Glutamatergic neuron (in vitro differentiated cells): Measurements from ENCODE around the gene ACAN. TPM values are rescaled to one million over a fixed set of nuclear protein-coding genes. Genes with fewer than 3 reads are reported as not detected.

ENCODE experiments used
- DNase-seq: peaks from one replicate; pipeline ENCODE4 v3.0.0; 2022
- H3K27ac Mint-ChIP-seq: one replicate; pipeline ENCODE4 v1.8.0; 2020; ENCODE audit warnings: mild to moderate bottlenecking, mixed read lengths, inconsistent platforms; ENCODE audit not compliant: unreplicated experiment
- H3K27me3 Mint-ChIP-seq: one replicate; pipeline ENCODE4 v1.8.0; 2020; ENCODE audit warnings: mild to moderate bottlenecking, moderate library complexity, mixed read lengths, inconsistent platforms; ENCODE audit not compliant: unreplicated experiment
- H3K36me3 Mint-ChIP-seq: one replicate; pipeline ENCODE4 v1.8.0; 2020; ENCODE audit warnings: mild to moderate bottlenecking, mixed read lengths, inconsistent platforms; ENCODE audit not compliant: unreplicated experiment
- H3K4me1 Mint-ChIP-seq: one replicate; pipeline ENCODE4 v1.8.0; 2020; ENCODE audit warnings: mild to moderate bottlenecking, low read depth, mixed read lengths, inconsistent platforms; ENCODE audit not compliant: unreplicated experiment
- H3K4me3 Mint-ChIP-seq: one replicate; pipeline ENCODE4 v1.8.0; 2020; ENCODE audit warnings: mild to moderate bottlenecking, mixed read lengths, inconsistent platforms; ENCODE audit not compliant: unreplicated experiment
- H3K9me3 Mint-ChIP-seq: one replicate; pipeline ENCODE4 v1.8.0; 2020; ENCODE audit warnings: mild to moderate bottlenecking, moderate library complexity, mixed read lengths, inconsistent platforms; ENCODE audit not compliant: unreplicated experiment
- total RNA-seq: library from RNA; stranded (reverse); fragmentation: NEBNext Ultra II Directional; extraction: Animal tissue kit (Norgen Biotek cat#: 25700); gene quantifications from one replicate; pipeline ENCODE4 v1.2.1, GENCODE V29; 2021; ENCODE audit not compliant: unreplicated experiment
- TF ChIP-seq, protein P1 (sequence below): fragments of 200-600 bp; sonication (generic); IDR thresholded peaks from one replicate; pipeline ENCODE4 v1.5.0; 2021; ENCODE audit not compliant: partially characterized antibody, unreplicated experiment

ACAN gene
- total RNA-seq, 1 donor from 2014 or later: 0.05 TPM

DNA sequence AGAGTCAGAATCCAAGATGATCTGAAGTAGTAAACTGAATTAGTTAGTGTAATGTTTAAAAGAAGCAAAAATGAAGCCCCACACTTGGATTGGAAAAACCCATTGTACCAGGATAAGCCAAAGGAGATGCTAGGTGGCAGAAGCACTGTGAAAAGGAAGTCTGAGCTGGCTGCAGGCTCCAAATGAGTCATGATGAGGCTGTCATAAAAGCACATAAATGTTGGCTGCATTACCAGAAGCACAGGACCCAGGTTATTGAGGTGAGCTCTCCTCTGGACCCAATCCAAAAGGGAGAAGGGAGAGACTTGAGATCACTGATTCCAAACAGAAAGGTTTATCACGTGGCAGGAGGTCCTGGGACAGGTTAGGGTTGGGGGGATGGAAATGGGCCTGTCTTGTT is 3.2 kb upstream of the ACAN start:
- DNase-seq: no peak
- no peaks in the 10 kb centered on the region for H3K36me3 Mint-ChIP-seq
- peaks cover 19% of the 10 kb centered on the region for H3K27me3 Mint-ChIP-seq
- peaks cover 7% of the 10 kb centered on the region for H3K9me3 Mint-ChIP-seq
- TF ChIP-seq, protein P1, sequence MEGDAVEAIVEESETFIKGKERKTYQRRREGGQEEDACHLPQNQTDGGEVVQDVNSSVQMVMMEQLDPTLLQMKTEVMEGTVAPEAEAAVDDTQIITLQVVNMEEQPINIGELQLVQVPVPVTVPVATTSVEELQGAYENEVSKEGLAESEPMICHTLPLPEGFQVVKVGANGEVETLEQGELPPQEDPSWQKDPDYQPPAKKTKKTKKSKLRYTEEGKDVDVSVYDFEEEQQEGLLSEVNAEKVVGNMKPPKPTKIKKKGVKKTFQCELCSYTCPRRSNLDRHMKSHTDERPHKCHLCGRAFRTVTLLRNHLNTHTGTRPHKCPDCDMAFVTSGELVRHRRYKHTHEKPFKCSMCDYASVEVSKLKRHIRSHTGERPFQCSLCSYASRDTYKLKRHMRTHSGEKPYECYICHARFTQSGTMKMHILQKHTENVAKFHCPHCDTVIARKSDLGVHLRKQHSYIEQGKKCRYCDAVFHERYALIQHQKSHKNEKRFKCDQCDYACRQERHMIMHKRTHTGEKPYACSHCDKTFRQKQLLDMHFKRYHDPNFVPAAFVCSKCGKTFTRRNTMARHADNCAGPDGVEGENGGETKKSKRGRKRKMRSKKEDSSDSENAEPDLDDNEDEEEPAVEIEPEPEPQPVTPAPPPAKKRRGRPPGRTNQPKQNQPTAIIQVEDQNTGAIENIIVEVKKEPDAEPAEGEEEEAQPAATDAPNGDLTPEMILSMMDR: no peak
- no peak overlapping the region for H3K4me3 Mint-ChIP-seq
- peaks cover 2% of the 10 kb centered on the region for H3K4me1 Mint-ChIP-seq
- H3K27ac Mint-ChIP-seq: no peak overlapping the region

DNA sequence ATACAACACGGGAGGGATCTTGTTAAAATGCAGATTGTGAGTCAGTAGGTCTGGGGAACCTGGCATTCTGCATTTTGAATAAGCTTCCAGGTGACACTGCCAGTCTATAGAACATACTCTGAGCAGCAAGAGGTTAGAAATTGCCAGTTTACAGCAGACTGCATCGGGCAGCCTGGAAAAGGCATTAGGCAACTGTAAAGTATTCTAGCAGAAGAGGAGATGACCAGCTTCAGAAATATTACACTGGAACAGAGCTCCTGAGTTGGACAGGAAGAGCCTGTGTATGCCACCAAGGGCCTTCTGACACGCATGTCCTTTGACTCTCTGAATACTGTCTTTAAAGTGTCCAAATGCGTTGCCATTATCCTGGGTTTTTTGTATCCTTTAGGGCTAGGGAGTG is 2.5 kb upstream of the ACAN start:
- H3K4me3 Mint-ChIP-seq: no peak overlapping the region
- peaks cover 7% of the 10 kb centered on the region for H3K9me3 Mint-ChIP-seq
- no peak for DNase-seq
- H3K36me3 Mint-ChIP-seq: no peaks in the 10 kb centered on the region
- no peak overlapping the region for H3K27ac Mint-ChIP-seq
- H3K4me1 Mint-ChIP-seq: peaks cover 2% of the 10 kb centered on the region
- TF ChIP-seq, protein P1: no peak
- peaks cover 19% of the 10 kb centered on the region for H3K27me3 Mint-ChIP-seq

DNA sequence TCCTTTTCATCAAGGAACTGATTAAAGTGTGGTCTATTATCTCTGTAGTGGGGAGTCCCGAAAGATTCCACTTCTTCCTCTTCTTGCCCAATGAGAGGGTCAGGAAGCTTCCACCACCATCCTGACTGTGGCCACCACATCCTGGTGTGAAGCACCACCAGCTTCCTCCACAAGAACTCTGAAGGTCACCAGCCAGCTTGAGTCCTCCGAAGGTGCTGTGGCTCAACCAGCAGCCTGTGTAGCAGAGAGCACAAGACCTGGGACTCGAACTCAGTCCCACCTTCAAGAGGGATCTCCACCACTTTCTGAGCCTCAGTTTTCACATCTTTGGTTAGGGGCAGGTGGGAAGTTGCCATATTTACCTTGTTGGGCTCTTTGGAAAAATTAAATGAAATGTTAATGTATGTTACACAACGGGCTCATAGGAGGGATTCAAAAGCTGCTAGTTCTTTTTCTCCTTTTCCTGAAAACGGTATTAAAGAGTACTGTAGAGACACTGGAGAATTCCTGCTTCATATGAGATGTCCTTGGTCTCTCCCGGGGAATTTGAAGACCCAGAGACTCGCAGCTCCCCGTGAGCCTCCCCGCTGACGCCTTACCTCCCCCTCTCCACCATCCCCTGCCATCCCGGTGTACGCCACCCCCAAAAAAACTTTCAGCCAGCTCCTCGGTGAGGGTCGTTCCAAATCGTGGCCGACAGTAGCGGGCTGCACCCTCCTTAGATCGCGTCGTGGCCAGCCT is 816 bp upstream of the ACAN start:
- Mint-ChIP-seq H3K27me3 (peaks cover 22% of the 10 kb centered on the region), H3K9me3 (peaks cover 7% of the 10 kb centered on the region), H3K27ac (no peak overlapping the region), H3K4me1 (peaks cover 2% of the 10 kb centered on the region), H3K36me3 (no peaks in the 10 kb centered on the region), H3K4me3 (peak overlapping the region; percentile 94)
- DNase-seq: no peak
- TF ChIP-seq, protein P1: no peak

- peaks cover 2% of the 10 kb centered on the region for H3K4me1 Mint-ChIP-seq
- no peaks in the 10 kb centered on the region for H3K36me3 Mint-ChIP-seq
- peaks cover 7% of the 10 kb centered on the region for H3K9me3 Mint-ChIP-seq
- no peak overlapping the region for H3K27ac Mint-ChIP-seq
- TF ChIP-seq, protein P1: no peak
- peaks cover 22% of the 10 kb centered on the region for H3K27me3 Mint-ChIP-seq
- peak overlapping the region; percentile 94 for H3K4me3 Mint-ChIP-seq
- peak; percentile 26 for DNase-seq
Observed at GRCh38 chr15:88802991-88803240, 320 bp upstream of the ACAN start.

DNA sequence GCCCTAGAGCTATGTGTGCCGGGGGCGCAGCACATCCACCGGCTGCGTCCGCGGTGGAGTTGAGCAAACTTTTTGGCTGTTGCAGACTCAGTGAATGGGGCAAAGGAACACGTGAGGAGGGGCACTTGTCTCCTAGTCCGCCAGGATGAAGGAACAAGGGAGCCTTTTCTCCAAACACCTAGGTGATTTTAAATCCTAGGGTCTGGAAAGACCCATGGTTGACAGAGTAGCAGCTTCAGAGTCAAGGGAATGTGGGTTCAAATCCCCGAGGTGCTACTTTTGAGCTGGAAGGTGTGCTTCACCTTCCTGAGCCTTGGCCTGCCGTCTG is 648 bp downstream of the ACAN start:
- Mint-ChIP-seq H3K27me3 (peaks cover 22% of the 10 kb centered on the region), H3K9me3 (peaks cover 7% of the 10 kb centered on the region), H3K27ac (no peak overlapping the region), H3K36me3 (no peaks in the 10 kb centered on the region), H3K4me3 (peak overlapping the region; percentile 61), H3K4me1 (peaks cover 2% of the 10 kb centered on the region)
- DNase-seq: no peak
- TF ChIP-seq, protein P1: no peak
